GM19324 (cell line): ENCODE results near the gene DENND5B.
"Not testable (repeated sequence)": the region's sequence is repeated elsewhere in the genome, so short reads cannot be mapped to it uniquely, and the experiment has no call there.

Experiments
- ATAC-seq: cut with Tn5 transposase; IDR thresholded peaks from one replicate; pipeline ENCODE4 v1.9.1; 2021; ENCODE audit warnings: mild to moderate bottlenecking, moderate library complexity; ENCODE audit not compliant: unreplicated experiment, low FRiP score

DENND5B gene

GRCh38 chr12:31508436-31509150, 82.3 kb downstream of the DENND5B start:
- ATAC-seq: no peak

GRCh38 chr12:31507966-31508365, 83.0 kb downstream of the DENND5B start:
- no peak for ATAC-seq

- no peak for ATAC-seq
Observed at GRCh38 chr12:31506515-31507306, 84.2 kb downstream of the DENND5B start.

DNA sequence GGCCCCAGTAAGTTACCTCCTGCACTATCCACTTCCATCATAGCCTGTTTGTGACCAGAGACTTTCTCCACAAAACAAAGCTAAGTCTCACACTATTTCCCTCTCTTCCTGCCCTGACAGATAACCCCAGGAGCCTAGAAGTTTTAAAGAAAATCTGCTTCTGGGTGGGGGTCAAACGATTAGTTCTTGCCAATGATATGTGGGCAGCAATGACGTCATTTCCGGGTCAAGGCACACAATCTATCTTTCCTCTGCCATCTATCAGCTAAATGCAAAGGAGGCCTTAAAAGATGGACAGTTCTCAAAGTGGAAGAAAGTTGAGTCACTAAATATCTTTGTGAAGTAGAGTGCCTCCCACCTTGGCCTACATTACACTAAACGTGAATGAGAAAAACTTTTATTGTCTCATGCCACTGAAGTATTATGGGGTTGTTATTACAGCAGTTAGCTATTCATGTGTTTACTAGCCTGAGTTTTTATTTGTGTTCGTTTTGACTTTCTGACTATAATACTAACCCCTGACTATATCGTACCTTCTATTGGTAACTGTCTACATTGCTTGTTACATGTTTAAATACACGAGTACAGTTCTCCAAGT, 86.2 kb downstream of the DENND5B start:
- no peak for ATAC-seq

DNA sequence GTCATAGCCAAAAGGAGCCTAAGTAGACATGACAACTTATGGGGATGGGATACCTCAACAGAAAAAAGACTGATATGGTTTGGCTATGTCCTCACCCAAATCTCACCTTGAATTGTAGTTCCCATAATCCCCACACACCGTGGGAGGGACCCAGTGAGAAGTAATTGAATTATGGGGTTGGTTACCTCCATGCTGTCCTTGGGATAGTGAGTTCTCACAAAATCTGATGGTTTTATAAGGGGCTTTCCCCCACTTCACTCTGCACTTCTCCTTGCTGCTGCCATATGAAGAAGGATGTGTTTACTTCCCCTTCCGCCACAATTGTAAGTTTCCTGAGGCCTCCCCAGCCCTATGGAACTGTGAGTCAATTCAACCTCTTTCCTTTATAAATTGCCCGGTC, 89.9 kb downstream of the DENND5B start:
- ATAC-seq: not testable (repeated sequence)

GRCh38 chr12:31499567-31499966, 91.4 kb downstream of the DENND5B start:
- ATAC-seq: no peak

DNA sequence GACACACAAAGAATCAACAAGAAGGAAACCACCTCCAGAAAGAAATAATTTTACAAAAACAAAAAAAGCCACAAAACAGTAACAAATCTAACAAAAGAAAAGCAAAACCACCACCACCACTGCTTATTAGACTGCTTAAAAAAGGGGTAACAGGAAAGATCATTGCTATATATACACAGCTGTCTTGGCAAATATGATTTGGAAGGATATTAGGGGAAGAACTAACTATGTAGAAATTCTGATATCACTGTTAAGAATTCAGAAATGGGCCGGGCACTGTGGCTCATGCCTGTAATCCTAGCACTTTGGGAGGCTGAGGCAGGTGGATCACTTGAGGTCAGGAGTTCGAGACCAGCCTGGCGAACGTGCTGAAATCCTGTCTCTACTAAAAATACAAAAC, 92.5 kb downstream of the DENND5B start:
- no peak for ATAC-seq

DNA sequence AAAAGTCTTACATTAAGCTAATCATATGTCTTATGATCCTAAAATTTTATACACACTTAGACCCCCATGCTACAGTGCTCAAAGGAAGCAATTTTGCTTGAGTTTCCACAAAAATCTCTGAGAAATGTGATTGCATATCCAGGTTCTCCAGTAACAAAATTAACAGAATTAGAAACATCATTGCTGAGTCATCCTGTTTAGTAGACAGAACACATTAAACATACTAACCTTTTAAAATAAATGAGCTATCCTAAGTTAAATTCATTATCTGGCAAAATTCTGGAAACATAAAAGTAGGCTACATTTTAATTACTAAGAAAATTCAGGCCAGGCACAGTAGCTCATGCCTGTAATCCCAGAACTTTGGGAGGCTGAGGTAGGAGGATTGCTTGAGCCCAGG, 94.7 kb downstream of the DENND5B start:
- ATAC-seq: no peak

GRCh38 chr12:31494455-31494854, 96.5 kb downstream of the DENND5B start:
- no peak for ATAC-seq

DNA sequence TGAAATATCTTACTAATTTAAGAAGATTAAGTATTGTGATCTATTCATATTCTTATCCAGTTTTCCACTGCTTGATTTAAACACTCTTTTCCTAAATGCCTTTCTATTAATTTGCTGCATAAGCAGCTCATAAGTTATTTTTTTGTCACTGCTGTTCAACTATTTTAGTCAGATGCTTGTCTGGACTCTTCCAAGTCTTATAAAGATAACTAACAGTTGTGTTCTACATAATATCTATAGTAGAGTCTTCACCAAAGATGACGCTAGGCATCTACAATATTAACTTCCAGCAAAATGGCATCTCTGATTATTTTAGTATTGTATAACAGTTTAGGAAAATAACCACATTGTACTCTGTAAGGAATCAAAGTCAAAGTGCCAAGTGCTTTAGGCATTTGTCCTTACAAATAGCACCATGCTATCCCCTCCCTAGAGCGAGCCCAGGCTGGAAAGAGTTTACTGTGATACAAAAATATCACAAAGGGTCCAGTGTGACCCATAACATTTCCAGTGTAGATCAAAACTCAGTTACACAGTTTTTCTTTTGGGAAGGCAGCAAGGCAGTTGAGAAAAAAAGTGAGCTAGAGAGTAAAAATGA, 98.2 kb downstream of the DENND5B start:
- no peak for ATAC-seq

DNA sequence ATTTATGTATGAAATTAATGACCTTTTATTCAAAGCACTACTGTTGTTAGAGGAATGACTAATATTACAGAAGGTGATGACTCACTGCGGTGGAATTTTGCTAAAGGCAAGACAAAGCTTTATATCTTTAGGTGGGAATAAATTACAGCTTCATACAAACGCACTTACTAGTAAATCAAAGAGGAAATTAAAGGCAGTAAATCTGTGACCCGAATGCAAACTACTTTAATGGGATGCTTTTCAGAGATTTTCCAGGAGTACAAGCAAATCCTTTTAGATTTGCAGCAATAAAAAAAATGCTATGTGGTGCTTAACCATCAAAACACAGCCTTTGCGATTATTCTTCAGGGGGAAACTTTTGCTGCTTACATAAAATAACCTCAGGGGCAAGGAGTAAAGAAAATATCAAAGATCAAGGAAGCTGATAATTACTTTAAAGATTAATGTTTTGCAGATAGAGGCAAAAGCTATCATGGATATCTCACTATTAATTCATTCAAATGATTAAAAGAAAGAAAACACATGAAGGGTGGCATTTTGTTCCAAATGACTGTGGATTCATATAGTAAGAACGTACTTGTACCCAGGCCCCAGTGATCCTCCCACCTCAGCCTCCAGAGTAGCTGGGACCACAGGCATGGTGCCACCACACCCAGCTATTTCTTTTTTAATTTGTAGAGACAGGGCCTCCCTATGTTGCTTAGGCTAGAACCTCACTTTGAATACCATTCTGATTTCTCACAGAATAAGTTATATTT, 98.9 kb downstream of the DENND5B start:
- ATAC-seq: no peak

- ATAC-seq: no peak
Observed at GRCh38 chr12:31491241-31491794, 99.6 kb downstream of the DENND5B start.

- no peak for ATAC-seq
Observed at GRCh38 chr12:31488737-31489338, 102.1 kb downstream of the DENND5B start.

GRCh38 chr12:31485571-31485970, 105.4 kb downstream of the DENND5B start:
- ATAC-seq: no peak

- ATAC-seq: no peak
Observed at GRCh38 chr12:31482816-31483215, 108.1 kb downstream of the DENND5B start.

GRCh38 chr12:31481415-31481814, 109.5 kb downstream of the DENND5B start:
- no peak for ATAC-seq

DNA sequence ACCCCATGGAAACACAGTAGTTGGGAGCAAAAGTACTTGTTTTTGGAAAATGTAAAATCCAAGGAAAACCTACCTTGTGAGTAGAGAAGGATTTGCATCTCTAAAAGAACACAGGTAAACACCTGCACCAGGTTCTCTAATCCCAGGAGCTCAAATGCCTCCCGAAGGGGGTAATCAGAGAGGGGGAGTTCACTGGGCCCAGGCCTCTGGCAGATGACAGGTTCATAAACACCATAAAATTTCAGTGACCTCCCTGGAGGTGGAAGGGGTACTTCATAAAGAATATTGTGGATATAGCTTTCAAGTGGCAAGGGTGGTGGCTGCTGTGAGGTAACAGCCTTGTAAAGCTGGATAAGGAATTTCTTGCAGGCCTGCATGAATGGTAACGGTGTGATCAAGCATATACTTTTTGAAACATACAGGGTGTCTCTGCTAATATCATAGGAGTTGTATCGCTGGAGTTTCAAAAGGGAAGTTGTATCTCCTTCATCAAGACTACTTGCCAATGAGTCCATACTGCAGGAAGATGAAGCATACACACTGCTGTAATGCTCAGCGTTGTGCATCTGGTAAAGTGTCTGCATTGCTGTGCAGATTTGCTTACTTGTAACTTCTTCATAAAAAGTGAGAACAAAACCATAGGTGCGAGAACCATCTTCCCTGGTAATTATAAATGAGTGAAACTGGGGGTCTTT, 111.3 kb downstream of the DENND5B start:
- no peak for ATAC-seq

GRCh38 chr12:31478898-31479297, 112.0 kb downstream of the DENND5B start:
- no peak for ATAC-seq

GRCh38 chr12:31478425-31478824, 112.5 kb downstream of the DENND5B start:
- no peak for ATAC-seq
